GM18505 (cell line): ENCODE results near the gene DCLK3.

Experiments
- ATAC-seq: cut with Tn5 transposase; IDR thresholded peaks from one replicate; pipeline ENCODE4 v1.9.1; 2021; ENCODE audit not compliant: unreplicated experiment
- POLR2A ChIP-seq: IDR thresholded peaks from 4 replicates; pipeline ENCODE4 v1.6.1; 2011; ENCODE audit warnings: borderline replicate concordance; ENCODE audit not compliant: insufficient read depth, insufficient read length; ENCODE audit errors: extremely low read depth

Gene DCLK3

DNA sequence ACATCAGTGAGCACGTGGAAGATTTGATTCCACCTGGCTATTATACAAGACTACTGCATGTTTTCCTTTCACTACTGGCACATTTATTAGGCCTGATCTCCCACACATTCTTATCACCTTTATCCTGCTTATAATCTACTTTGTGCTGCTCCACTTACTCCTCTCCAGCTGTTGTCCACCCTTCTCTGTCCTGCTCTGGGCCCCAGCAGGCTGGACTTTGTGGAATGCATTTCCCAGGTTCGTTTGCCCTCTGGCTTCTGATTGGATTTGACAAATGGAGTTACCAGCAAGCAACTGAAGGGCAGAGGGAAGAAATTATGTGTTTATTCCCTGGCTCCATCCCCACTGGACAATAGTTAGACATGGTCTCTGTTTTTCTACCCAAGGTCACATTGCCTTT lies 75.5 kb downstream of the DCLK3 start:
- no peak for TF ChIP-seq POLR2A

DNA sequence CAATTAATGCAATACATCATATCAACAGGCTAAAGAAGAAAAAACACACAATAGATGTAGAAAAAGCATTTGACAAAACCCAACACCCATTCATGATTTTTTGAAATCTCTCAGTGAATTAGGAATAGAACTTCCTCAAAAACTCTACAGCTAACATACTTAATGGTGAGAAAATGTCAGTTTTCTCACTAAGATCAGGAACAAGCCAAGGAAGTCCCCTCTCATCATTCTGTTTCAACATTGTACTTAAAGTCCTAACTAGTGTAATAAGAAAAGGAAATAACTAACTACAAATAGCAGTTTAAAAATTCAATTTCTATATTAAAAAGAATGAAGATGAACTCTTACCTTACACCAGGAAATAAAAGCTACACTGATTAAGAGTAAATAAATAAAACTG lies 77.8 kb downstream of the DCLK3 start:
- no peak for TF ChIP-seq POLR2A
- ATAC-seq: no peak

More for the DNA sequence above, 75.5 kb downstream of the DCLK3 start:
- no peak for ATAC-seq

DNA sequence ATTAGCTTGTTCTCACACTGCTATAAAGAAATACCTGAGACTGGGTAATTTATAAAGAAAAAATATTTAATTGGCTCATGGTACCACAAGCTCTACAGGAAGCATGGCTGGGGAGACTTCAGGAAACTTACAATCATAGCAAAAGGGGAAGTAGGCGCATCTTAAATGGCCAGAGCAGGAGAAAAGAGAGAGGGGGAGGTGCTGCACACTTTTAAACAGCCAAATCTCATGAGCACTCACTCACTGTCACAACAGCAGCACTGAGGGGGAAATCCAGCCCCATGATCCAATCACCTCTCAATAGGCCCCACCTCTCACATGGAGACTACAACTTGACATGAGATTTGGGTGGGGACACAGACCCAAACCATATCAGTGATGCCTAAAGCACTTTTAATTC lies 82.5 kb downstream of the DCLK3 start:
- no peak for TF ChIP-seq POLR2A
- ATAC-seq: no peak

DNA sequence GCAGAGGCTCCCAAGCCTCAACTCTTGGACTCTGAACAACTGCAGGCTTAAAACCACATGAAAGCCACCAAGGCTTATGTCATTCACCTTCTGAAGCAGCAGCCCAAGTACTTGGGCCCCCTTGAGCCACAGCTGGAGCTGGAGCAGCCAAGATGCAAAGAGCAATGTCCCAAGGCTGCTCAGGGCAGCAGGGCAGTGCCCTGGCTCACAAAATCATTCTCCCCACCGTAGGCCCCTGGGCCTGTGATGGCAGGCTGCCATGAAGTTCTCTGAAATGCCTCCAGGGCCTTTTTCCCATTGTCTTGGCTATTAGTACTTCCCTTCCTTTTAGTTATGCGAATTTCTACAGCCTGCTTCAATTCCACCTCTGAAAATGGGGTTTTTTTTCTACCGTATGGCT lies 83.4 kb downstream of the DCLK3 start:
- no peak for ATAC-seq

DNA sequence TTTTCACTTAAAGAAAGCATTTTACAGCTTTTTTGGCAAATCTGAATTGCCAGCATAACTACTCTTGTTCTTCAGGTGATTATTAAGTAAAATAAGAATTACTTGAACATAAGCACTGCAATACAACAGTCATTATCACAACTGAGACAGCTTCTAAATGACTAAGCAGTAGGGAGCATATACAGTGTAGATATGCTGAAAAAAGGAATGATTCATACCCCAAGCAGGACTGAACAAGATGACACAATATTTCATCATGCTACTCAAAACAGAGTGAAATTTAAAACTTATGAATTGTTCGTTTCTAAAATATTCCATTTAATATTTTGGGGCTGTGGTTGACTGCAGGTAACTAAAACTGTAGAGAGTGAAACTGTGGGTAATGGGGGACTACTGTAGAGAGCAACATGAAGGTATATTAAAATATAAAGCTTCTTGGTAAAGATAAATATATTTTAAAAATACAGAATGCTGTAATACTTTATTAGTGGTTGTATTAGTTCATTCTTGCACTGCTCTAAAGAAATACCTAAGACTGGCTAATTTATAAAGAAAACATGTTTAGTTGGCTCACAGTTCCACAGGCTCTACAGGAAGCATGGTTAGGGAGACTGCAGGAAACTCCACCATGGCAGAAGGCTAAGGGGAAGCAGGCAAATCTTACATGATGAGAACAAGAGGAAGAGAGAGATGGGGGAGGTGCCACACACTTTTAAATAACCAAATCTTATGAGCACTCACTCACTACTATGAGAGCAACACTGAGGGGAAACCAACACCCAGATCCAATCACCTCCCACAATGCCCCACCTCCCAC lies 84.8 kb downstream of the DCLK3 start:
- TF ChIP-seq POLR2A: no peak
- no peak for ATAC-seq

More for the DNA sequence above, 83.4 kb downstream of the DCLK3 start:
- TF ChIP-seq POLR2A: no peak

DNA sequence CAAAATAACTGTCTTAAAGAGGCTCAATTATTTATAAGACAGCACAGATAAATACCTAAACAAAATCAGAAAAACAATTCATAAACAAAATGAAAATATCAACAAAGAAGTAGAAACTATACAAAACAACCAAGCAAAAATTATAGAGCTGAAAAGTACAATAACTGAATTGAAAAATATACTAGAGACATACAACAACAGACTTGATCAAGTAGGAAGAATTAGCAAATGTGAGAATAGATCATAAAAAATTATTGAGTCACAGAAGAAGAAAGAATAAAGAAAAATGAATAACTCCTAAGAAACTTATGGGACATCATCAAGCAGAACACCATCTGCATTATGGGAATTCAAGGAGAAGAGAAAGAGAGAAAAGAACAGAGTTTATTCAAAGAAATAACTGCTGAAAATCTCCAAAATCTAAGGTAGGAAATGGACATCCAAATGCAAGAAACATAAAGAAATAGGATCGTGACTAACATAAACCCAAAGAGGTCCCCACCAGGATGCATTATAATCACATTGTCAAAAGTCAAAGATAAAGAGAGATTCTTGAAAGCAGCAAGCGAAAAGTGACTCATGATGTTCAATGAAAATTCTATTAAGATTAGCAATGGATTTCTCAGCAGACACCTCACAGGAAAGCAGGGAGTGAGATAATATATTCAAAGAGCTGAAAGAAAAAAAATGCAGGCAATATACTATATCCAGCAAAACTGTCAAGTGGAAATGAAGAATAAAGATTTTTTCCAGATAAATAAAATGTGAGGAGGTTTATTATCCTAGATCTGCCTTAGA lies 85.9 kb downstream of the DCLK3 start:
- ATAC-seq: no peak
- TF ChIP-seq POLR2A: no peak

DNA sequence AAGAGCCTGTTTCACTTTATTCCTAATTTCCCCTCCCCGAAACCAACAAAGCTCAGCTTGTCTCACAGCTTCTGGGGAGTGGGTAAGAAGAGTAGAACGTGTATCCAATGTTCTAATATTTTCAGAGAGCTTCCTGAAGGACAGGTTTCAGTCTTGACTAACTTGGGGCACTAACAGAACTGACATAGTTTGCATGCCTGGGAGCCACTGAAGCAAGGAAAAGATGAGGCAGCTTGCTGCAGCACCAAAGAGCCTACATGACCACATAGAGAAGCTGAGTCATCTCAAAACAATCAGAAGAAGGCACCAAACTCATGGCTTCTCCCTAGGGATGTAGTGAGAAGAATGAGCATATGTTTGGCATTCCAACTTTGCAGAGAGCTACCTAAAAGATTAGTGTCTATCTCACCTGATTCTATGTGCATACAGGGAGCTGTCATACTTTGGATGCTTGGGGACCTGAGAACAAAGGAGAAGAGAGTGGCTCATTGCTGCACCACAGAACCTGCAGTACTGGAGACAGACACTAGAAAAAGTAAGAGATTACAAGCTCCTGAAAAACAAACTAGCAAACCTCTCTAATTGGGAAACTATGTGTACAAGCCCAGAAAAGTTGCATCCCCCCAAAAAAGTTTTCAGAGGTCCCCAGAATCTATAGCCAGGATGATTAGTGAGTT lies 86.9 kb downstream of the DCLK3 start:
- TF ChIP-seq POLR2A: no peak
- peak; percentile 83 for ATAC-seq

DNA sequence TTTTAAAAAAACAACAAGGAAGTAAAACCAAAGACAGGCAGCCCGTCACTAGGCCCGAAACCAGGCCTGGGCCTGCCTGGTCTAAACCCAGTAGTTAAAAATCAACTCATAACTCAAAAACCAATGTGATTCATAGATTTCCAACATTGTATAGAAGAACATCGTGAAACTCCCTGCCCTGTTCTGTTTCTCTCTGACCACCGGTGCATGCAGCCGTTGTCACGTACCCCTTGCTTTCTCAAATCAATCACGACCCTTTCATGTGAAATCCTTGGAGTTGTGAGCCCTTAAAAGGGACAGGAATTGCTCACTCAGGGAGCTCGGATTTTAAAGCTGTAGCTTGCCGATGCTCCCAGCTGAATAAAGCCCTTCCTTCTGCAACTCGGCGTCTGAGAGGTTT lies 89.5 kb downstream of the DCLK3 start:
- ATAC-seq: no peak
- TF ChIP-seq POLR2A: no peak

DNA sequence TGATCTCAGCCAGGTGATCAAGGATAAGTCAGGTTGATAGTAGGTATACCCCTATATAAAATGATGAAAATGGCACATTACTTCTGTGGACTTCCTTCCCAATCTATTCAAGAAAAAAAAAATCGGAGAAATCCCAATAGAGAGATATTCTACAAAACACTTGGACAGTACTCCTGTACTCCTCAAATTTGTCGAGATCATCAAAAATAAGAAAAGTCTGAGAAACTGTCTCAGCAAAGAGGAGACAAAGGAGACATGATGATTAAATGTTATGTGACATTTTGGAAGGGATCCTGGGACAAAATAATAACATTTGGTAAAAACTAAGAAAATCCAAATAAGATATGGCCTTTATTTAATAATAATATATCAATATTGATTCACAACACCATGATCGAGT lies 94.6 kb downstream of the DCLK3 start:
- ATAC-seq: no peak

DNA sequence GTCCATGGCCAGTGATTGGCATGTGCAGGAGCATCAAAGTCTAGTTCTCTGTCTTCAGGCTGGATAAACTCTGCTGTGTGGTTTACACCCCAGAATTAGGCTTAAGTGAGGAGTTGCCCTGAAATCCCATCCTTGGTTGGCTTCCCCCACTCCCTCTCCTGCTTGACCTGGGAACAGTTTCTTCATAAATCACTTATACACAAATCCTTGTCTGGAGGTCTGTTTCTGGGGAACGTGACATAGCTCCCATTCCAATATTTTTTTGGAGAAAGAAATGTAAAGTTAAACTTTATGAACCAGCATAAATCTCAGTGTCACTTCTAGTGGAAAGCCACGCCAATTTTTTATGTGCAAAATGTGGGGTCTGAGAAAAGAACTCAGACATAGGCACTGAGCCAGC lies 98.2 kb downstream of the DCLK3 start:
- TF ChIP-seq POLR2A: no peak
- no peak for ATAC-seq

More for the DNA sequence above, 94.6 kb downstream of the DCLK3 start:
- no peak for TF ChIP-seq POLR2A

DNA sequence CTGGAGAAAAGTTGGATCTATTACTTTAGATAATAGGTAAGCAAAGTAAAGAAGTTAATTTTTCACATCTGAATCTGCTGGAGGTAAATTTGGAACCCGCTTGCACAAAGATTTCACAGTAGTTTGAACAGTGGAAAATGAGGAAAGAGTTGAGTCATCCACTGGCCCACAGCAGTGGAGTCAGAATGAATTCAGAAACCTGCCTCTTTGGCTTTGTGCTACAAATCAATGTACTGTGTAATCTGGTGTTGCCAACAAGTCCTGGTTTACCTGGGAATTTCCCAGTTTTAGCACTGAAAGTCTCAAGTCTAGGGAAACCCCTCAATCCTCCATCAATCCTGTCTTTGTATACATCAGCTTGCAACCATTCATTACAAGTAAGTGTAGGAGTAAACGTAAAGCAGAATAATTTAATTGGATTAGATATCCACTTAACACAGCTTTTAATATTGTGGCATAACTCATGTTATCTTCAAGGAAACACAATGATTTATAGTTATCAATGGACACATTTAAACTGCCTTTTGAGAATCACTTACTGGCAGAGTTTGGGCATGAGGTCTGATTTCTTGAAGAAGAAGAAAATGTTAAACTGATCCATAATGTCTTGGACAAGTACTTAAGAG lies 100.6 kb downstream of the DCLK3 start:
- ATAC-seq: no peak
- no peak for TF ChIP-seq POLR2A

DNA sequence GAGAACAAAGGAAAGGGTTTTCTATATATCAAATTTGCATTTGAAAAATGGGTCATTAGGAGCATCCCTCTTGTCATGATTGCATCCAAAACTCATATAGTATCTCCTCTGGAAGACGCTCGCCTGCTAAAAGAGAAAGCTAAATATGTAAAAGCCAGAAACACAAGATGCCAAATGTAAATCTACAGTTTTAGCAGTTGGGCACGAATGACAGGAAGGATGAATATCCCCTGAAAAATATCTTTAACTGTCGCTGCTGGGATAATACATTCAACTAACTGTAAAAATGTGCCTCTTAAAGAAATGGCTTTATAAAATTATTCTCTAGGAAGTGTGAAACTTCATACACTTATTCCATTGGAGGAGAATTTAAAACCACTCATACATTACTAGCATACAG lies 101.7 kb downstream of the DCLK3 start:
- TF ChIP-seq POLR2A: no peak
- ATAC-seq: no peak
